Measurements from ENCODE around the gene IL12B. TPM values are rescaled to one million over a fixed set of nuclear protein-coding genes. Genes with fewer than 3 reads are reported as not detected.

Gene IL12B
- total and polyA plus RNA-seq, 4 donors: not detected

DNA sequence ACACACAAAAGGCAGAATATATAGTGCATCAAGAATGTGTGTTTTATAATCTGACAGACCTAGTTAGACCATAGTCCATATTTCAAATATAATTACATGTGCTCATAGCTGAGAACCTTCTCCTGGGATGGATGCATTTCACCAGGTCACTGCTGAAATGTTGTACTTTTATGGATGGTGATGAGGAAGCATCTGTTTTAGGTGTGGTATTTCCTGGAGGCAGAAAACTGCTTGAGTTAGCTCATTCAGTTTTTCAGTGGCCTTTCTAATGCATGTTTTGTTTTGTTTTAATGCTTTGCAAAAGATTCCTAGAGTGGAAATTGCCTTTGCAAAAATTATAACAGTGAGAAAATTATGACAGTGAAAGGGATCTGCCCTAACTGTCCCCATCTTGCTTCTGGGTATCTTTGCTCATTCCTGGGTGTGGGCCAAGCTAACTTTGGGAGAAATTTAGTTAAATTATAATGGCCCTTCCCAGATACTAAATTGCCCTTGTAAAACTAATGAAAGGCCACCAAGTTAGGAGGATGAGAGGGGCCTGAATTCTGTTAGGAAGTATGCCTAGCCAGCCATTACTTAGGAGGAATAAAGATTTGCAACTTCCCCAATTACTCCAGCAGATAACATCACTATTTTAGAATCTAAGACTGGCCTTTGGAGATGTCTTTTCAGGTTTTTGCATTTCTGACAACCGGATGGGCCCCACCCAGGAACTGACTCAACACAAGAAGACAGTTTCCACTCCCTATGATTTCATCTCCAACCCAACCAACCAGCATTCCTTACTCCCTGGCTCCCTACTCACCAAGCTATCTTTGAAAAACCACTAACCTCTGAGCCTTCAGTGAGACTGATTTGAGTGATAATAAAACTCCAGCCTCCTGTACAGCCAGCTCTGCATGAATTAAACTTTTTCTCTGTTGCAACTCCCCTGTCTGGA is 7.0 kb upstream of the IL12B start:
- Histone ChIP-seq H3K4me3 (ENCODE audit: low read depth, low read length) (no peak overlapping the region), H3K27me3 (ENCODE audit: control insufficient read depth, insufficient read depth, low read length) (no peaks in the 10 kb centered on the region), H3K9me3 (ENCODE audit: control insufficient read depth, insufficient read depth, low read length) (no peaks in the 10 kb centered on the region), H3K4me1 (ENCODE audit: control insufficient read depth, insufficient read depth, low read length) (no peaks in the 10 kb centered on the region), H3K36me3 (ENCODE audit: control insufficient read depth, insufficient read depth, low read length) (no peaks in the 10 kb centered on the region), H3K27ac (ENCODE audit: low read depth, low read length) (no peak overlapping the region)
- no peak for DNase-seq (ENCODE audit: low read depth in 4 of 6, low spot score in 6 of 6)
- 64% methylated on average over 1 of the region's 1 CpG for WGBS (ENCODE audit: insufficient coverage)

DNA sequence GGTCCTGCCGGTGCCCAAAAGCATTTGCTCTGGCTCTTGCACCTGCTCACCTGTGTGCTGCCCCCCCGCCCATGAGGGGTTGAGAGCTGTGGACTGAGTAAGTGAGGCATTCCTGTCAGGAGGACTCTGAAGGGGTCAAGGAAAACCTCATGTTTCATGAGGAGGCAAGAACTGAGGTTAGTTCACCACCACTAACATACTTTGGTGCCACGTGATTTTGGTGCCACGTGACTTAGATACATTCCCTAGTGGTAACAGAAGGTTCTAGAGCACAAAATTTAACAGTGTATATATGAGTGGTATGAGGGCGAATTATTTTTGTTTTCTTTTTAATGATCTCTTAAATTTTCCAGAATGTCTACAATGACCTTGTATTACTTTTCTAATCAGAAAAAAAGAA is 6.3 kb upstream of the IL12B start:
- 90% methylated on average over 1 of the region's 5 CpGs for WGBS (ENCODE audit: insufficient coverage)
- no peak overlapping the region for H3K4me3 ChIP-seq (ENCODE audit: low read depth, low read length)
- H3K27ac ChIP-seq (ENCODE audit: low read depth, low read length): no peak overlapping the region
- H3K36me3 ChIP-seq (ENCODE audit: control insufficient read depth, insufficient read depth, low read length): no peaks in the 10 kb centered on the region
- DNase-seq (ENCODE audit: low read depth in 4 of 6, low spot score in 6 of 6): no peak
- H3K4me1 ChIP-seq (ENCODE audit: control insufficient read depth, insufficient read depth, low read length): peaks cover 3% of the 10 kb centered on the region
- H3K27me3 ChIP-seq (ENCODE audit: control insufficient read depth, insufficient read depth, low read length): peaks cover 2% of the 10 kb centered on the region
- no peaks in the 10 kb centered on the region for H3K9me3 ChIP-seq (ENCODE audit: control insufficient read depth, insufficient read depth, low read length)

DNA sequence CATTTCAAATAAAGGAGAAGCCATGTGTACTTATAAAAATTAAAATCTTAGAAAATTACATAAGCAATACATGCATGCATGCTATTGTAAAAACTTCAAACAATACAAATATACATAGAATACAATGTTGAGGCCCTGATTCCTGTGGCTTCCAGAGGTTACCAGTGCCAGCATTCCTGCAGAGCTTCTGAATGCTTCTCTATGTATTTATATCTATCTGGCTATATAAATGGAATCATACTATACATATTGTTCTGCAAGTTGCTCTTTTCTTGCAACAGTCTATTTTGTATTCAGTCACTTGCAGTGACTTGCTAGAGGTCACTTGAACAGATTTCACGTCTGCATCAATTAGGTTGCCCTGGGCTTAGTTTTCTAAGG is 3.2 kb upstream of the IL12B start:
- no CpG with 5 or more reads among the region's 1 CpG for WGBS (ENCODE audit: insufficient coverage)
- Histone ChIP-seq H3K27ac (ENCODE audit: low read depth, low read length) (no peak overlapping the region), H3K4me3 (ENCODE audit: low read depth, low read length) (no peak overlapping the region), H3K36me3 (ENCODE audit: control insufficient read depth, insufficient read depth, low read length) (no peaks in the 10 kb centered on the region), H3K4me1 (ENCODE audit: control insufficient read depth, insufficient read depth, low read length) (peaks cover 10% of the 10 kb centered on the region), H3K27me3 (ENCODE audit: control insufficient read depth, insufficient read depth, low read length) (peaks cover 17% of the 10 kb centered on the region), H3K9me3 (ENCODE audit: control insufficient read depth, insufficient read depth, low read length) (no peaks in the 10 kb centered on the region)
- no peak for DNase-seq (ENCODE audit: low read depth in 4 of 6, low spot score in 6 of 6)

DNA sequence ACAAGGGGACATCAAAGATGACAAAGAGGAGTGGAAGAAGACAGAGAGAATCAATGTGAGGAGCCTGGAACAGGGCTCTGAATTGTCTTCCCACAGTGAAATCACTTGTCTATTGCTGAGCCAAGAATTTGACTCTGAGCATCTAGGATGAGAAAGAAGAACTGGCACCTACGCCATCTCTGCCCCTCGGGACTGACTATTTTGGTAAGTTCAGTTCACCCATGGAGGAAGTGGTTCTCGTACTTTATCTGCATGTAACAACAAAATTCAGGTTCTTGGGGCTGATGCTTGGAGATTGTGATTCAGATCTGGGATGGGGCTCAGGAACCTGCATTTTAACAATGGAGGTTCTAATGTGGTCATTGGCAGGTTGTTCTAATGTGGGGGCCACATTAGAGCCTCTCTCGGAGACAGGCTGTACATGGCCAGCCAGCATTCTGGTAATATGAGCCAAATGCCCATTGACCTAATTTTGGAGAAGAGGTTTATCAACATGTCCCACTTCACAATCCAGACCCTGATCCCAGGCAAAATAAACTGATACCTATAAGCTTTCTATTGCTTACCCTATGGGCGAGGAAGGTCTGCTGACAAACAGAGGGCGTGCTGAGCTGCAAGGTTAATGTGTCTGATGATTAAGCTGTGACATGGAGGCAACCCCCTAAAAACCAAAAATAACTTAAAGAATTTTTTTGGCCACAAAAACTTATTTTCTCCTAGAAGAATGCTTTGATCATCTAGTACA is 2.7 kb upstream of the IL12B start:
- Histone ChIP-seq H3K27me3 (ENCODE audit: control insufficient read depth, insufficient read depth, low read length) (peaks cover 17% of the 10 kb centered on the region), H3K4me3 (ENCODE audit: low read depth, low read length) (no peak overlapping the region), H3K4me1 (ENCODE audit: control insufficient read depth, insufficient read depth, low read length) (peaks cover 10% of the 10 kb centered on the region), H3K27ac (ENCODE audit: low read depth, low read length) (no peak overlapping the region), H3K9me3 (ENCODE audit: control insufficient read depth, insufficient read depth, low read length) (no peaks in the 10 kb centered on the region), H3K36me3 (ENCODE audit: control insufficient read depth, insufficient read depth, low read length) (no peaks in the 10 kb centered on the region)
- DNase-seq (ENCODE audit: low read depth in 4 of 6, low spot score in 6 of 6): no peak
- WGBS (ENCODE audit: insufficient coverage): 80% methylated on average over 3 of the region's 6 CpGs

DNA sequence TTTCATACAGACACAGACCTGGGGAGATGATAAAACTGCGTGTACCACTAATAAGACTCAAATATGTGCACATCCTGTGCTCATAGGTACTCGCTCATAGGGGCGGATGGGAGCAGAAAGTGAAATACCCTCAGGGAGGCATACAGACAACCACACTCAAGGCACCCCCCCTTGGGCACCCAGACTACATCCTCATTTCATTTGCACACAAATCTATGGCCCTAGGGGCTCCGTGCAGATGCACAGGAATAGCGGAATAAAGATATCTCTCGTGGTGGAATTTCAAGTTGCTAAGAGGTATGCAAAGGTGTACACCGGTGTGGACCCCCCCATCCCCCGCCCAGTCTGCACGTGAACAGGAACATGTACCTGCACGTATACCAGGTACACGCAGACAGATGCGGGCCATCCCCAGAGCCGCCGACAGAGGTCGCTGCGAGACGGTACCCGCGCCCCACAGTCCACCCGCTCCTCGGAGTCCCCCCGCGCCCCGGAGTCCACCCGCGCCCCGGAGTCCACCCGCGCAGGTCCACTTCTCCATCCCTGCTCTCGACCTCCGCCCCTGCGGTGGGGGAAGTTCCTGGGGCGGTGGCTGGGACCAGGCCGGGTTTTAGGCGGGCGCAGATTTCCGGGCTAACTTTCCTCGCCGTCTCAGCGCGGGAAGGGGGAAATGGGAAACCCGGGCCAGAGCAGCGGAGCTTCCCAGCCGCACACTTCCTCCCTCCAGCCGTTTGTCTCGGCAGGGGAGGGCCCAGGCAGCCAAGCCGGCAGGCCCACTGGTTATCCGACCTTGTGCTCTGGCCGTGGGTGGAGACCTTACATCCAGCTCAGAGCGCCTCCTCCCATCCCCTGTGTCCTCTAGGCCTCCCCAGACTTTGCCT is 1.0 kb upstream of the IL12B start:
- Histone ChIP-seq H3K4me1 (ENCODE audit: control insufficient read depth, insufficient read depth, low read length) (peaks cover 10% of the 10 kb centered on the region), H3K36me3 (ENCODE audit: control insufficient read depth, insufficient read depth, low read length) (no peaks in the 10 kb centered on the region), H3K27ac (ENCODE audit: low read depth, low read length) (no peak overlapping the region), H3K27me3 (ENCODE audit: control insufficient read depth, insufficient read depth, low read length) (peaks cover 17% of the 10 kb centered on the region), H3K9me3 (ENCODE audit: control insufficient read depth, insufficient read depth, low read length) (no peaks in the 10 kb centered on the region), H3K4me3 (ENCODE audit: low read depth, low read length) (peak overlapping the region; percentile 39)
- peak in 3 of 6 donors; percentile 9 to 59 (median 46) for DNase-seq (ENCODE audit: low read depth in 4 of 6, low spot score in 6 of 6)
- 4% methylated on average over 41 of the region's 50 CpGs for WGBS (ENCODE audit: insufficient coverage)

DNA sequence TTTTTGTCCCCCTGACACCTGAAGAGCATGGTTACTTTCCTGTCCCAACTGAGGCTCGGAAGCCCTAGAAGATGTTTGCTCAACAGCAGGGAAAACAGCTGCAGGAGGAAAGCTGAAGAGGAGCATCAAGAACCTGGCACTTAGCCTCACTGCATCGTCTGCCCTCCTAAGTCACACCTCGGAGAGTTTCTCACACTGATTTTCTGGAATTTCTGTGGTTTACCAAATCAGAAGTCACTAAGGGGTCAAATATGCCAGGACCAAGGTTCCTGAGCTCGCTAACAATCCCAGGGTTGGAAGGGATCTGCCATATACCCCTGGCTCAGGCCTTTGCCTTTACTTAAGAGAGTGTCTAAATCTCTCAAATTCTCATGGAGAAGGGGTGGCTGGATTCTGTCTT is 5.3 kb downstream of the IL12B start:
- H3K9me3 ChIP-seq (ENCODE audit: control insufficient read depth, insufficient read depth, low read length): no peaks in the 10 kb centered on the region
- no peaks in the 10 kb centered on the region for H3K4me1 ChIP-seq (ENCODE audit: control insufficient read depth, insufficient read depth, low read length)
- no peaks in the 10 kb centered on the region for H3K36me3 ChIP-seq (ENCODE audit: control insufficient read depth, insufficient read depth, low read length)
- no peak overlapping the region for H3K4me3 ChIP-seq (ENCODE audit: low read depth, low read length)
- H3K27me3 ChIP-seq (ENCODE audit: control insufficient read depth, insufficient read depth, low read length): peaks cover 5% of the 10 kb centered on the region
- 58% methylated on average over 4 of the region's 4 CpGs for WGBS (ENCODE audit: insufficient coverage)
- no peak for DNase-seq (ENCODE audit: low read depth in 4 of 6, low spot score in 6 of 6)
- no peak overlapping the region for H3K27ac ChIP-seq (ENCODE audit: low read depth, low read length)

DNA sequence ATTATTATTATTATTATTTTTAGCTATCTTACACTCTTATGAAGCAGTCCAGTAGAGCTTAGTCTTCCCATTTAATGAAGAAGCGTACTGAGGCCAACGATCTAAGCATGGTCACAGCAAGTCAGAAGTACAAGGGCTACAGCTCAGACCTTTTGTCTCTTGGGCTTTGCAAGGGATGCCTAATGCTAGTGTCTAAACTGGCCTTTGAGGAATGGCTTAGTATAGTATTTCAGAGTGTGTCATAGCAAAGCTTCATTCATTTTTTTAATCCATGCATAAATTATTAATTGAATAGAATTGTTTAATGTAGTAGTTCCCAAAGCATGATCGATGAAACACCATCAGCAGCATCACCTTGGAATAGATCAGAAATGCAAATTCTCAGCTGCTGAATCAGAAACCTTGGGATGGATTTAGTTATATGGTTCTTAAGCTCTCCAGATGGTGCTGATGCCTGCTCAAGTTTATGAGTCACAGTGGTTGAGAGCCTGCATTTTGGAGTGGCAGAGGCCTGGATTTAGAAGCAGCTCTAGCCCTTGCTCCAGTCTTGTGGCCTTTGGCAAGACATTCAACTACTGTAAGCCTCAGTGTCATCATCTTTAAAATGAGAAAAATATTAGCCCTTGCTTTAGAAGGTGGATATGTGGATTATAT is 6.1 kb downstream of the IL12B start:
- no peaks in the 10 kb centered on the region for H3K36me3 ChIP-seq (ENCODE audit: control insufficient read depth, insufficient read depth, low read length)
- WGBS (ENCODE audit: insufficient coverage): 83% methylated on average over 2 of the region's 3 CpGs
- DNase-seq (ENCODE audit: low read depth in 4 of 6, low spot score in 6 of 6): no peak
- H3K4me3 ChIP-seq (ENCODE audit: low read depth, low read length): no peak overlapping the region
- H3K27ac ChIP-seq (ENCODE audit: low read depth, low read length): no peak overlapping the region
- H3K9me3 ChIP-seq (ENCODE audit: control insufficient read depth, insufficient read depth, low read length): no peaks in the 10 kb centered on the region
- peaks cover 3% of the 10 kb centered on the region for H3K27me3 ChIP-seq (ENCODE audit: control insufficient read depth, insufficient read depth, low read length)
- H3K4me1 ChIP-seq (ENCODE audit: control insufficient read depth, insufficient read depth, low read length): no peaks in the 10 kb centered on the region

DNA sequence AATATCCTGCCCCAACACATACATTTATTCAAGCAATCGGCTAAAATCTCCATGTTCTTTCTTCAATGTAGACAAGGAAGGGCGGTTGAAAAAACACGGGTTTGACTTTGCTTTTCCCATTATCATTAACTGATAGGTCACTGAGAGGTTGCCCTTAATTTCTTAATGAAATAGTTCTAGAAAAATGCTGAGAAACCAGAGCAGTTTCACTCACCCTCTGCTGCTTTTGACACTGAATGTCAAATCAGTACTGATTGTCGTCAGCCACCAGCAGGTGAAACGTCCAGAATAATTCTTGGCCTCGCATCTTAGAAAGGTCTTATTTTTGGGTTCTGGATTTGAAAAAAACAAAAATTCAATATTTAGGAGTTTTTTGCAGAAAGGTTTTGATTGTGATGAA is 8.1 kb downstream of the IL12B start:
- Histone ChIP-seq H3K9me3 (ENCODE audit: control insufficient read depth, insufficient read depth, low read length) (no peaks in the 10 kb centered on the region), H3K36me3 (ENCODE audit: control insufficient read depth, insufficient read depth, low read length) (no peaks in the 10 kb centered on the region), H3K27me3 (ENCODE audit: control insufficient read depth, insufficient read depth, low read length) (no peaks in the 10 kb centered on the region), H3K4me3 (ENCODE audit: low read depth, low read length) (no peak overlapping the region), H3K27ac (ENCODE audit: low read depth, low read length) (no peak overlapping the region), H3K4me1 (ENCODE audit: control insufficient read depth, insufficient read depth, low read length) (no peaks in the 10 kb centered on the region)
- no peak for DNase-seq (ENCODE audit: low read depth in 4 of 6, low spot score in 6 of 6)
- 90% methylated on average over 4 of the region's 6 CpGs for WGBS (ENCODE audit: insufficient coverage)

DNA sequence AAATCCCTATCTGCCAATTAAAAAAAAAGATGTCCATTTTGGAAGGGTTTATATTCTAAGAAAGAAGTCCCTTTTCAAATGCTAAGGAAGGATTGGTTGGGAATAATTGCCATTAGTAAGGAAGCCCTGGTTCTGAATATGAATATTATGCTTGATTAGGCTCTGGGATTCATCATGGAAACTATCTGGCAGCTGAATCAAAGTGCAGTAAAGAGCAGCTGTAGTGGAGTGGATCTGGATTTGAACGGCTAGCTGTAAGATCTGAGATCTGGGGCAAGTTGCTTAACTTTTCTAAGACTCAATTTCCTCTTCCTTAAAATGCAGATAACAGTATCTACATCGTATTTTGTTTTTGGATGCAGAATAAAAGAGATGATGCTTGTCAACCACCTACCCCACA is 10.5 kb downstream of the IL12B start:
- no peak overlapping the region for H3K27ac ChIP-seq (ENCODE audit: low read depth, low read length)

More for the DNA sequence above, 10.5 kb downstream of the IL12B start:
- no peak for DNase-seq (ENCODE audit: low read depth in 4 of 6, low spot score in 6 of 6)
- no peak overlapping the region for H3K4me3 ChIP-seq (ENCODE audit: low read depth, low read length)
- no CpG with 5 or more reads among the region's 2 CpGs for WGBS (ENCODE audit: insufficient coverage)
- no peaks in the 10 kb centered on the region for H3K36me3 ChIP-seq (ENCODE audit: control insufficient read depth, insufficient read depth, low read length)
- H3K4me1 ChIP-seq (ENCODE audit: control insufficient read depth, insufficient read depth, low read length): no peaks in the 10 kb centered on the region
- no peaks in the 10 kb centered on the region for H3K27me3 ChIP-seq (ENCODE audit: control insufficient read depth, insufficient read depth, low read length)
- no peaks in the 10 kb centered on the region for H3K9me3 ChIP-seq (ENCODE audit: control insufficient read depth, insufficient read depth, low read length)
